Gastrocnemius medialis (tissue), 4 donors: ENCODE measurements around the gene SLC24A3.

Experiments used
- CTCF ChIP-seq, 5 experiments: fragments of 450-650 bp in 3 of 5; fragments of 200-600 bp in 2 of 5; sonication (generic) in 2 of 5; IDR thresholded peaks in 4 of 5; conservative IDR thresholded peaks in 1 of 5; 1 replicate in 4 of 5; 2 replicates in 1 of 5; pipeline ENCODE4 v1.5.1; 2016 to 2019; ENCODE audit warnings: antibody characterized with exemption in 5 of 5, mild to moderate bottlenecking in 3 of 5, moderate library complexity in 3 of 5
- POLR2A ChIP-seq, 2 donors: fragments of 450-650 bp; IDR thresholded peaks; one replicate each; pipeline ENCODE4 v1.6.1; 2017; ENCODE audit warnings: antibody characterized with exemption in 2 of 2, mild to moderate bottlenecking in 2 of 2, moderate library complexity in 2 of 2

- no peak for TF ChIP-seq POLR2A (IDR thresholded peaks at IDR 0.05)
- no peak for TF ChIP-seq CTCF (IDR thresholded peaks at IDR 0.05 in 4 of 5, conservative IDR thresholded peaks at IDR 0.05 in 1 of 5)
Measured at GRCh38 chr20:19555726-19556125, 343.3 kb downstream of the SLC24A3 start.
